ENCODE results near the gene SCRT2.

The SCRT2 gene

DNA sequence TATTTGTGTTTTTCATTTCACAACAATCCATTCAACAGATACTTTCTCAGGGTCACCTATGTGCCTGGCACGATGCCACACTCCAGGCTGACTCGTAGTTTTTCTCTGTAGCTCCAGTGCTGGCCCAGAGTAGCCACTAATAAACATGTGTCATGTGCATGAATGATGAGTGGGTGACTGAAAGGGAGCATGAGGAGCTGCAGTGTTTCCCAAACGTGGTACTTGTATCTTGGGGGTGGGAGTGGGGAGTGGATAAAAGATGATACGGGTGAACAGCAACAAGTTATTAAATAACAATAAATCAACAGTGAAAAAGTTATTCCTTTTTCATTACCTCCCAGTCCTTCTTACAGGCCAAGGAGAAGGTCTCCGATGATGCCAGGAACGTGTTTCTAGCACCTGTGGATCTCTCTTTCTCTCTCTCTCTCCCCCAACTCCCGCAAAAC lies 39.7 kb downstream of the SCRT2 start:
- Histone ChIP-seq H3K36me3 (replicated peaks; ENCODE audit: low read depth, low read length) (no peaks in the 10 kb centered on the region), H3K9ac (ENCODE audit: low read length) (no peak overlapping the region), H3K9me3 (ENCODE audit: insufficient read depth, low read length) (no peaks in the 10 kb centered on the region), H4K20me1 (ENCODE audit: insufficient read depth, low read length) (no peaks in the 10 kb centered on the region), H3K4me3 (ENCODE audit: low read length) (no peak overlapping the region), H3K4me1 (ENCODE audit: low read length) (no peaks in the 10 kb centered on the region), H2AFZ (ENCODE audit: low read depth, low read length) (no peak overlapping the region), H3K4me2 (ENCODE audit: low read length) (no peak overlapping the region), H3K27me3 (ENCODE audit: low read depth, low read length) (peaks cover 20% of the 10 kb centered on the region), H3K79me2 (ENCODE audit: low read length) (no peaks in the 10 kb centered on the region), H3K27ac (ENCODE audit: low read length) (no peak overlapping the region)
- TF ChIP-seq, protein P1, sequence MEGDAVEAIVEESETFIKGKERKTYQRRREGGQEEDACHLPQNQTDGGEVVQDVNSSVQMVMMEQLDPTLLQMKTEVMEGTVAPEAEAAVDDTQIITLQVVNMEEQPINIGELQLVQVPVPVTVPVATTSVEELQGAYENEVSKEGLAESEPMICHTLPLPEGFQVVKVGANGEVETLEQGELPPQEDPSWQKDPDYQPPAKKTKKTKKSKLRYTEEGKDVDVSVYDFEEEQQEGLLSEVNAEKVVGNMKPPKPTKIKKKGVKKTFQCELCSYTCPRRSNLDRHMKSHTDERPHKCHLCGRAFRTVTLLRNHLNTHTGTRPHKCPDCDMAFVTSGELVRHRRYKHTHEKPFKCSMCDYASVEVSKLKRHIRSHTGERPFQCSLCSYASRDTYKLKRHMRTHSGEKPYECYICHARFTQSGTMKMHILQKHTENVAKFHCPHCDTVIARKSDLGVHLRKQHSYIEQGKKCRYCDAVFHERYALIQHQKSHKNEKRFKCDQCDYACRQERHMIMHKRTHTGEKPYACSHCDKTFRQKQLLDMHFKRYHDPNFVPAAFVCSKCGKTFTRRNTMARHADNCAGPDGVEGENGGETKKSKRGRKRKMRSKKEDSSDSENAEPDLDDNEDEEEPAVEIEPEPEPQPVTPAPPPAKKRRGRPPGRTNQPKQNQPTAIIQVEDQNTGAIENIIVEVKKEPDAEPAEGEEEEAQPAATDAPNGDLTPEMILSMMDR (IDR thresholded peaks at IDR 0.05; ENCODE audit: low read depth, low read length): no peak
- no peak for TF ChIP-seq EZH2phosphoT487 (IDR thresholded peaks at IDR 0.05; ENCODE audit: low read depth)

DNA sequence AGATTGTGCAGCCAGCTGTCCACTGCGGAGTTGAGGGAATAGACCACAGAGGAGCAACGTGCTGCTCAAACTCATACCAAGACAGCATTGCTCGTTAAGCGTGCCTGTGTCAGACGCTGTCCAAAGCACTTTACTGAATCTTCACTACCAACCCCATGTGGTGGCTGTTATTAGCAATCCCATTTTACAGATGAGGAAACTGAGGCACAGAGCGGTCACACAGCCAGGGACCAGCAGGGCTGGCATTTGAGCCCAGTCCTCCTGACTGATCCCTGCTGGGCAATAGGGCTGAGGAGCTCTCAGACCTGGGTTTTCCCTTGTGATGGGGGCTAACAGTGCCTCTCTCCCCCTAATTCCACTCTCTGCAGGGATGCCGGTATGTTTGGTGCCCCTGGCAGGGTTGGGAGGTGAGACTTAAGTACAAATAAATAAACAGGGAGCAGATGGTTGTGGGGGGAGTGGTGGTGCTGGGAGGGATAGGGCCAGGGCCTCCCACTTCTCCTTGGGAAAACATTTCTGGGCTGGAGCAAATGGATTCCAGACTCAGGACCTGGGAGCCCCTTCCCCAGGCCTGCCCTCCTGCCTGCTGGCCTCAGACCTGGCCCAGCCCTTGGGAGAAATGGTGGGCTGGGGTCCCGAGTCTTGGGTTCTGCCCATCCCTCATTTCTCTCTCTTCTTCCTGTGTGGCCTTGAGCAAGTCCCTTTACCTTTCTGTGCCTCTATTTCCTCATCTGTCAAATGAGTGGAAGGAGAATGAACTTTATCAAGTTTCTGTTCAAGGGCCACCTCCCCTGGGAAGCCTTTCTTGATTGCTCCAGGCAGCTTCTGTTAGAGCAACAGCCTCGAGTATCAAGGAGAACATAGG lies 40.3 kb downstream of the SCRT2 start:
- no peaks in the 10 kb centered on the region for H3K4me1 ChIP-seq (ENCODE audit: low read length)
- no peak overlapping the region for H3K4me3 ChIP-seq (ENCODE audit: low read length)
- TF ChIP-seq, protein P1 (IDR thresholded peaks at IDR 0.05; ENCODE audit: low read depth, low read length): no peak
- no peak for TF ChIP-seq EZH2phosphoT487 (IDR thresholded peaks at IDR 0.05; ENCODE audit: low read depth)
- H2AFZ ChIP-seq (ENCODE audit: low read depth, low read length): no peak overlapping the region
- no peak overlapping the region for H3K27ac ChIP-seq (ENCODE audit: low read length)
- no peaks in the 10 kb centered on the region for H3K9me3 ChIP-seq (ENCODE audit: insufficient read depth, low read length)
- no peak overlapping the region for H3K9ac ChIP-seq (ENCODE audit: low read length)
- H3K27me3 ChIP-seq (ENCODE audit: low read depth, low read length): peaks cover 23% of the 10 kb centered on the region
- H4K20me1 ChIP-seq (ENCODE audit: insufficient read depth, low read length): no peaks in the 10 kb centered on the region
- no peaks in the 10 kb centered on the region for H3K36me3 ChIP-seq (replicated peaks; ENCODE audit: low read depth, low read length)
- H3K4me2 ChIP-seq (ENCODE audit: low read length): no peak overlapping the region
- no peaks in the 10 kb centered on the region for H3K79me2 ChIP-seq (ENCODE audit: low read length)

DNA sequence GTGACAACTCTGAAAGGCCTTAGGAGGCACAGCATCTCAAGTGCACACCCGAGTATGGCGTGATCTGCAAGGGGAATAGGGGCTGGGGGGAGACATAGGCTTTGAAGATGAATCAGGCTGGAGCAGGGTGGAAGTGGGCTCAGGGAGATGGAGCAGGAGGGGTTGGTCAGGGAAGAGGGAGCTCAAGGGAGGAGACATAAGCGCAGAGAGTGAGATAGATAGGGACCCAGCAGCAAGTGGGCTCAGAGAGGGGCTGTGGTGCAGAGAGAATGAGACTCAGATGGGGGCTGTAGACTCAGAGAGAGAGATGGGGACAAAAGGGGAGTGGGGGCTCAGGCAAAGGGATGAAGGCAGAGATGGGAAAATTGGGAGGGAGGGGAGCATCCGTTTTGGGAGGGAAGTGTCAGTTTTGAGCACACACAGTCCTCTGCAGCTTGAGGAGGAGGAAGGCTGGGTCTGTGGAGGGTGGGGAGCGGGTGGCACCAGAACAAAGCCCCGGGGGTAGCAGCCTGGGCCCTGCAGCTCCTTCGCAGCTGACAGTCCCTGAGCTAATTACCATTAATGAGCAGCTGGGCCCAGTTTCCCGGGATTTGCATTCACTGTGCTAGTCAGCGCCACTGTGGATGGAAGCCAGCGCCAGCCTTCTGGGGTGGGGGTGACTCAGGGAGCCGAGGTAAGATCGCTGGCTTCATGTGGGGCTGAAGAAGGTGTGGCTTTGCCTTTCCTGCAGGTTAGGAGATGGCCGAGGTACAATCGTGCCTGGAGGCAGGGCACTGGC lies 41.3 kb downstream of the SCRT2 start:
- no peak overlapping the region for H3K9ac ChIP-seq (ENCODE audit: low read length)
- H4K20me1 ChIP-seq (ENCODE audit: insufficient read depth, low read length): no peaks in the 10 kb centered on the region
- H2AFZ ChIP-seq (ENCODE audit: low read depth, low read length): no peak overlapping the region
- H3K4me3 ChIP-seq (ENCODE audit: low read length): no peak overlapping the region
- no peaks in the 10 kb centered on the region for H3K79me2 ChIP-seq (ENCODE audit: low read length)
- H3K4me2 ChIP-seq (ENCODE audit: low read length): no peak overlapping the region
- H3K27me3 ChIP-seq (ENCODE audit: low read depth, low read length): peaks cover 23% of the 10 kb centered on the region
- no peaks in the 10 kb centered on the region for H3K9me3 ChIP-seq (ENCODE audit: insufficient read depth, low read length)
- no peak overlapping the region for H3K27ac ChIP-seq (ENCODE audit: low read length)
- H3K36me3 ChIP-seq (replicated peaks; ENCODE audit: low read depth, low read length): no peaks in the 10 kb centered on the region
- no peak for TF ChIP-seq EZH2phosphoT487 (IDR thresholded peaks at IDR 0.05; ENCODE audit: low read depth)
- TF ChIP-seq, protein P1 (IDR thresholded peaks at IDR 0.05; ENCODE audit: low read depth, low read length): no peak
- H3K4me1 ChIP-seq (ENCODE audit: low read length): no peaks in the 10 kb centered on the region

DNA sequence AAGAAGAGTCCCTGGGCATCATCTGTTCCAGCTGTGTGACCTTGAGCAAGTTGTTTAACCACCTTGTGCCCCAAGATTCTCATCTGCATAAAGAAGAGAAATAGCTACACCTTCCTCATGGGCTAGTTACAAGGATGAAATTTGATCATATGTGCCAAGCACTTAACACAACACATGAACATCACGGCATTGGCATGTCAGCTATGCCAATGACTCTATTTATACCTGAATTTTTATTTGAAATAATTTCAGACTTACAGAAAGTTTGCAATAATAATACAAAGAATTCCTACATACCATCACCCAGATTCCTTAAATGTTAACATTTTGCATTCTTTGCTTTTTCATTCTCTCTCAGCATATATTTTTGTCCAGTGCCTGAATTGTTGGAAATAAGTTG lies 44.5 kb downstream of the SCRT2 start:
- TF ChIP-seq EZH2phosphoT487 (IDR thresholded peaks at IDR 0.05; ENCODE audit: low read depth): no peak
- TF ChIP-seq, protein P1 (IDR thresholded peaks at IDR 0.05; ENCODE audit: low read depth, low read length): no peak
- Histone ChIP-seq H3K36me3 (replicated peaks; ENCODE audit: low read depth, low read length) (no peaks in the 10 kb centered on the region), H2AFZ (ENCODE audit: low read depth, low read length) (no peak overlapping the region), H3K4me2 (ENCODE audit: low read length) (no peak overlapping the region), H3K27ac (ENCODE audit: low read length) (no peak overlapping the region), H3K9me3 (ENCODE audit: insufficient read depth, low read length) (no peaks in the 10 kb centered on the region), H3K27me3 (ENCODE audit: low read depth, low read length) (peaks cover 15% of the 10 kb centered on the region), H3K9ac (ENCODE audit: low read length) (no peak overlapping the region), H3K4me3 (ENCODE audit: low read length) (no peak overlapping the region), H4K20me1 (ENCODE audit: insufficient read depth, low read length) (no peaks in the 10 kb centered on the region), H3K79me2 (ENCODE audit: low read length) (no peaks in the 10 kb centered on the region), H3K4me1 (ENCODE audit: low read length) (no peaks in the 10 kb centered on the region)

Measured in OCI-LY3 (cell line).